Measurements from ENCODE around the gene ADCY3. TPM values are rescaled to one million over a fixed set of nuclear protein-coding genes. Genes with fewer than 3 reads are reported as not detected.
A peak's percentile ranks its signal among the peaks of the same experiment; 100 is the strongest.

Gene ADCY3
- total RNA-seq, 2 experiments from 2014 or later = 52.9 to 62.7 TPM

DNA sequence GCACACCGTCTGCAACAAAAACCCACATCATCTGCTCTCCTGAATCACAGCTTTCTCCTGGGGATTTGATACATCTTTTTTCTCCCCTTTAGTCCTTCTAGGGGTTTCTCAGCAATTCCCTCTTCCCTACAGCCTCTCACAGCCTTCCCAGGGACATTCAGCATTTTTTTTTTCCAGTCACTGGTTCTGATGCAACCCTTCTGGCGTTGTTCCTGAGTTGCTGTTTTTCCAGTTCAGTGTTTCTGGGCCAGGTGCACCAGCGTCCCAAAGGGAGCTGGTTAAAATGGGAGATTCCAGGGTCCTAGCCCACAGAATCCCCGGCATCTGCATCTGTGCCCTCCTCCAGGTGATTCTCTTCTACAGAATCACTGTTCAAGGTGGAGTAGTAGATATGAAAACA lies 36.1 kb downstream of the ADCY3 start:
- ATAC-seq (no peak), DNase-seq (no peak)
- H3K9me3 Mint-ChIP-seq (ENCODE audit: insufficient read depth) = no peaks in the 10 kb centered on the region
- H3K27me3 Mint-ChIP-seq (ENCODE audit: low read depth) = no peaks in the 10 kb centered on the region
- POLR2A ChIA-PET = no interaction called here
- peaks cover 11% of the 10 kb centered on the region for H3K36me3 Mint-ChIP-seq (ENCODE audit: low read depth)
- CTCF ChIA-PET = no interaction called here
- H3K4me1 Mint-ChIP-seq (ENCODE audit: low read depth) = peaks cover 15% of the 10 kb centered on the region
- H3K4me3 Mint-ChIP-seq = no peak overlapping the region
- peak overlapping the region; percentile 13 for H3K27ac Mint-ChIP-seq

DNA sequence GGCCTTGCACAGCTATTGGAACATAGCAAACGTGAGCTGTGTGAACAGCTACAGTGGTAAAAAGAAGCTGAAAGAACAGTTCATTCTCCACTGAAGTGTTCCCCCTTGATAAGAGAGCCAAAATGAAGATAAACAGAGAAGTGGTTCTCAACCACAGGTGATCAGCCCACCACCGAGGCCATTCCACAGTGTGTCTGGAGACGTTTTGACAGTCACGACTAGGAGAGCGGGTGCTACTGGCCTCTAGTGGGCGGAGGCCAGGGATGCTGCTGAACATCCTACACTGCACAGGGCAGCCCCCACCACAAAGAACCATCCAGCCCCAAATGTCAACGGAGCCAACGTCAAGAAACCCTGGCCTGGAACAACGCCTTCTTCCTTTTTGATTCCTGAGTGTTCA lies 38.4 kb downstream of the ADCY3 start:
- no peak for ATAC-seq

DNA sequence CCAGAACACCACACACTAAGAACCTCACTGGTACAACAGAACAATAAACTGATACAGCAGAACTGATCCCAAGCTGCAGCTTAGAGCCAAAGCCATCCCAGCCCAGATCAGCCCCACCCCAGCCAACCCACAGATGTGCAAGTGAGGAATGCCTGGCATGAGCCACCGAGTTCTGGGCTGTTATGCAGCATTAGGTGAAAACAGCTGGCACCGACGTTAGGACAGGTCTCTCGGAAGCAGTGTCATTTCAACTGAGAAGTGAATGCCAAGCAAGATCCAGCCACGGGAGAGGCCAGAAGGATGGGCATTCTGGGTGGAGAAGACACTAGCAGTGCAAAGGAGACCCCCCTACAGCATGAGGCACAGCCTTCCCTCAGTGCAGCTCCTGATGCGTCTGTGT lies 38.9 kb downstream of the ADCY3 start:
- ChIA-PET CTCF (no interaction called here), POLR2A (no interaction called here)
- Mint-ChIP-seq H3K27ac (no peak overlapping the region), H3K4me1 (ENCODE audit: low read depth) (peaks cover 15% of the 10 kb centered on the region), H3K9me3 (ENCODE audit: insufficient read depth) (no peaks in the 10 kb centered on the region), H3K4me3 (no peak overlapping the region), H3K36me3 (ENCODE audit: low read depth) (peaks cover 2% of the 10 kb centered on the region), H3K27me3 (ENCODE audit: low read depth) (no peaks in the 10 kb centered on the region)
- no peak for DNase-seq
- ATAC-seq = no peak

More for the DNA sequence above, 38.4 kb downstream of the ADCY3 start:
- no peaks in the 10 kb centered on the region for H3K9me3 Mint-ChIP-seq (ENCODE audit: insufficient read depth)
- no peak overlapping the region for H3K27ac Mint-ChIP-seq
- H3K27me3 Mint-ChIP-seq (ENCODE audit: low read depth) = no peaks in the 10 kb centered on the region
- POLR2A ChIA-PET = no interaction called here
- peaks cover 2% of the 10 kb centered on the region for H3K36me3 Mint-ChIP-seq (ENCODE audit: low read depth)
- H3K4me3 Mint-ChIP-seq = no peak overlapping the region
- H3K4me1 Mint-ChIP-seq (ENCODE audit: low read depth) = peaks cover 15% of the 10 kb centered on the region
- DNase-seq = no peak
- CTCF ChIA-PET = no interaction called here

DNA sequence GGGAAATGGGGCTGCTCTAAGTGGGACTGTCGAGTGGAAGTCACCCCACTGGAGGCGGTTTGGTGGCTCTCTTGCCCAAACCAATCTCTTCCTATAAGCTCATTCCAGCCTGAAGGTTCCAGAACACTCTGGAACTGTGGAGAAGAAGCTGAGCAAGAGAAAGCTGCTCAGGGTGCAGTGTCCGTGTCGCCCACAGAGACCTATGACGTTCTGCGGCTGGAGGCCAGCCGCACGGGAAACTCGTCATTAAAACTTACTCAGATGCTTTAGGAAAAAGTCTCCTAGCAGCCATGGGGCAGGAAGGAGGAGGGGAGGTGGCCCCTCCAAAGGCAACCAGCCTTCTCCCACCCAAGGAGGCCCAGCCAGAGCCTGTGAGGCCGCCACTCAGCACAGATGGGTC lies 41.7 kb downstream of the ADCY3 start:
- ChIA-PET CTCF (no interaction called here), POLR2A (no interaction called here)
- Mint-ChIP-seq H3K4me3 (no peak overlapping the region), H3K36me3 (ENCODE audit: low read depth) (no peaks in the 10 kb centered on the region), H3K9me3 (ENCODE audit: insufficient read depth) (no peaks in the 10 kb centered on the region), H3K27ac (no peak overlapping the region), H3K4me1 (ENCODE audit: low read depth) (peaks cover 11% of the 10 kb centered on the region), H3K27me3 (ENCODE audit: low read depth) (no peaks in the 10 kb centered on the region)
- no peak for ATAC-seq
- no peak for DNase-seq

GRCh38 chr2:24877646-24878045 lies 42.4 kb downstream of the ADCY3 start:
- Mint-ChIP-seq H3K9me3 (ENCODE audit: insufficient read depth) (no peaks in the 10 kb centered on the region), H3K27me3 (ENCODE audit: low read depth) (no peaks in the 10 kb centered on the region)
- CTCF ChIA-PET = no interaction called here

DNA sequence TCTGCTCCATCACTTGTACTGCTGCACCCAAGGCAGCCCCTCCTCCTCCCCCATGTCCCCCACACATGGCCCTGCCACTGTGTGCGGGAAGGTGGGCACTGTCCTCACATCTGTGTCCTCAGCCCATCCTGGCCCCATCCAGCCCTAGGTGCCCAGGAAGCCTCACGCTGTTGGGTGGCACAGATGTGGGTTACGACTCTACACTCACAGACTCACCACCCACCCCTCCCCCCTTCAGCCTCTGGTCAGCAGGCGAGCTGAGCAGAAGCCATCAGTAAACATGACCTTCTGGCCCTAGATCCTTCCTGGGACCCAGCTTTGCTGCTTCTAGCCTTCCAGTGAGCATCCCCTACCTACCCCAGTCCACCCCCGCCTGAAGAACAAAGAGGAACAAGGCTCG lies 43.0 kb downstream of the ADCY3 start:
- DNase-seq (no peak), ATAC-seq (no peak)
- Mint-ChIP-seq H3K36me3 (ENCODE audit: low read depth) (no peaks in the 10 kb centered on the region), H3K4me3 (no peak overlapping the region), H3K9me3 (ENCODE audit: insufficient read depth) (no peaks in the 10 kb centered on the region), H3K27ac (no peak overlapping the region), H3K4me1 (ENCODE audit: low read depth) (peaks cover 11% of the 10 kb centered on the region), H3K27me3 (ENCODE audit: low read depth) (no peaks in the 10 kb centered on the region)
- ChIA-PET CTCF (no interaction called here), POLR2A (no interaction called here)

More at GRCh38 chr2:24877646-24878045, 42.4 kb downstream of the ADCY3 start:
- Mint-ChIP-seq H3K4me1 (ENCODE audit: low read depth) (peaks cover 11% of the 10 kb centered on the region), H3K36me3 (ENCODE audit: low read depth) (no peaks in the 10 kb centered on the region), H3K4me3 (no peak overlapping the region), H3K27ac (no peak overlapping the region)
- ATAC-seq = no peak
- POLR2A ChIA-PET = no interaction called here
- no peak for DNase-seq

GRCh38 chr2:24875901-24876300 lies 44.1 kb downstream of the ADCY3 start:
- ATAC-seq (no peak), DNase-seq (no peak)
- ChIA-PET CTCF (no interaction called here), POLR2A (no interaction called here)
- peaks cover 1% of the 10 kb centered on the region for H3K36me3 Mint-ChIP-seq (ENCODE audit: low read depth)
- no peak overlapping the region for H3K4me3 Mint-ChIP-seq
- H3K4me1 Mint-ChIP-seq (ENCODE audit: low read depth) = peaks cover 5% of the 10 kb centered on the region
- no peak overlapping the region for H3K27ac Mint-ChIP-seq
- H3K27me3 Mint-ChIP-seq (ENCODE audit: low read depth) = no peaks in the 10 kb centered on the region
- no peaks in the 10 kb centered on the region for H3K9me3 Mint-ChIP-seq (ENCODE audit: insufficient read depth)

DNA sequence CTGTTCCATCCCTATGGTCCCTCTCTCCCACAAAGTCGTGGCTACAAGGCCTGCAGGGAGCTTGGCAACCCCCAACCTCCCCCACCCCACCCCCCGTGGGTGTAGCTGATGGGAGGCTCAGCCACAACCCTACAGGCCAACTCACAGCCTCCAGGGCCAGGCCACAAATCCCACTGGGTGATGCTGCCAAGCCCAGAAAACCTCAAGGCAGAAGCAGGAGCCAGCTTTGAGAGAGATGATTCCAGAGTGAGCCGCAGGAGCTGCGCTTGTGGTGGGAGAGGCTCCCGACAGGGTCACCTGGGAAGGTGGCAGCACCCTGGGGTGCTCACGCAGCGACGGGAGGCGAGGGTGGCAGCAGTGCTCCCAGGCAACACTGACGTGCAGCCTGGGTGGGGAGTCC lies 44.8 kb downstream of the ADCY3 start:
- DNase-seq = no peak
- Mint-ChIP-seq H3K36me3 (ENCODE audit: low read depth) (peaks cover 7% of the 10 kb centered on the region), H3K4me3 (no peak overlapping the region), H3K27ac (no peak overlapping the region), H3K9me3 (ENCODE audit: insufficient read depth) (no peaks in the 10 kb centered on the region), H3K4me1 (ENCODE audit: low read depth) (peaks cover under 1% of the 10 kb centered on the region), H3K27me3 (ENCODE audit: low read depth) (no peaks in the 10 kb centered on the region)
- POLR2A ChIA-PET = no interaction called here
- ATAC-seq = no peak
- CTCF ChIA-PET = no interaction called here

GRCh38 chr2:24874035-24874434 lies 46.0 kb downstream of the ADCY3 start:
- Mint-ChIP-seq H3K4me3 (no peak overlapping the region), H3K4me1 (ENCODE audit: low read depth) (no peaks in the 10 kb centered on the region), H3K27me3 (ENCODE audit: low read depth) (no peaks in the 10 kb centered on the region), H3K9me3 (ENCODE audit: insufficient read depth) (no peaks in the 10 kb centered on the region), H3K27ac (no peak overlapping the region), H3K36me3 (ENCODE audit: low read depth) (peaks cover 10% of the 10 kb centered on the region)
- no peak for ATAC-seq
- DNase-seq = no peak
- POLR2A ChIA-PET = no interaction called here
- CTCF ChIA-PET = no interaction called here

GRCh38 chr2:24873619-24874018 lies 46.4 kb downstream of the ADCY3 start:
- no peak overlapping the region for H3K4me3 Mint-ChIP-seq
- H3K4me1 Mint-ChIP-seq (ENCODE audit: low read depth) = no peaks in the 10 kb centered on the region
- H3K27ac Mint-ChIP-seq = no peak overlapping the region
- H3K27me3 Mint-ChIP-seq (ENCODE audit: low read depth) = no peaks in the 10 kb centered on the region
- DNase-seq = no peak
- peaks cover 10% of the 10 kb centered on the region for H3K36me3 Mint-ChIP-seq (ENCODE audit: low read depth)
- no peak for ATAC-seq
- POLR2A ChIA-PET = no interaction called here
- no peaks in the 10 kb centered on the region for H3K9me3 Mint-ChIP-seq (ENCODE audit: insufficient read depth)
- CTCF ChIA-PET = no interaction called here

DNA sequence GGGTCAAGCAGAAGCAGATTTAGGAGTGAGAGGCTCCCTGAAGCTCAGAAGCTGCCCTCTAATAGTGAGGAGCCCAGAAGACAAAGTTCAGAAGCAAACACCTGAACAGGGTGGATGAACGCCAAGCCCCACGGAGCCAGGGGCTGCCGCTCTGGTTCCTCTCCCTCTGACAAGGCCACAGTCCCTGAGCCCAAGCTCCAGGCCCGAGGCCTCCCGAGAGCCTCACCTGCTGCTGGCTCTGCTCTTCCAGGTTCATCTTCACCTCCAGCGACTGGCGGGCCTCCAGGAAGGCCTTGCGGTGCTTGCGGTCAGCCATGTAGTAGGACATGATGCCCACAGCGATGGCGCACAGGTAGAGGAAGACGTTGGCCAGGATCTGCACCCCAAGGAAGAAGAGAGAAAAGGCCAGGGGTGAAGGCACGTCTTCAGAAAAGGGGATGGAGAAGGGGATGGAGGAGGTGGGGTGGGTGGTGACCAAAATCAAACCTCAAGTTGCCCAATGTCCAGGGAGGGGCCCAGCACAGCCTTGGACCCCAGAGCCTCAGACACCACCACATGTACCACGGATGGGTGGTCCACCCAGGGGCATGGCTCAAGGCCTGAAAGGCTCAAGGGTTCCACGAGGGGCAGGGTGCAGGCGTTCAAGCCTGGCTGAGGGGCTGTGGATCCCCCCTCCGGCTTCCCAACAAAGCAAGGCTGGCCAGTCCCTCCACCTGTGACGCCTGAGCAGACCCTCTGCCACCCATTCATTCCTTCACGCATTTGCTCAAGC lies 47.5 kb downstream of the ADCY3 start:
- H3K27ac Mint-ChIP-seq = no peak overlapping the region
- CTCF ChIA-PET = no interaction called here
- H3K36me3 Mint-ChIP-seq (ENCODE audit: low read depth) = peaks cover 14% of the 10 kb centered on the region
- no peaks in the 10 kb centered on the region for H3K4me1 Mint-ChIP-seq (ENCODE audit: low read depth)
- DNase-seq (no peak), ATAC-seq (no peak)
- H3K4me3 Mint-ChIP-seq = no peak overlapping the region
- H3K9me3 Mint-ChIP-seq (ENCODE audit: insufficient read depth) = no peaks in the 10 kb centered on the region
- POLR2A ChIA-PET = no interaction called here
- no peaks in the 10 kb centered on the region for H3K27me3 Mint-ChIP-seq (ENCODE audit: low read depth)

- POLR2A ChIA-PET = no interaction called here
- no peak overlapping the region for H3K27ac Mint-ChIP-seq
- CTCF ChIA-PET = no interaction called here
- no peak overlapping the region for H3K4me3 Mint-ChIP-seq
- peaks cover 14% of the 10 kb centered on the region for H3K36me3 Mint-ChIP-seq (ENCODE audit: low read depth)
- no peak for ATAC-seq
- no peaks in the 10 kb centered on the region for H3K9me3 Mint-ChIP-seq (ENCODE audit: insufficient read depth)
- no peaks in the 10 kb centered on the region for H3K27me3 Mint-ChIP-seq (ENCODE audit: low read depth)
- DNase-seq = no peak
- H3K4me1 Mint-ChIP-seq (ENCODE audit: low read depth) = no peaks in the 10 kb centered on the region
These were observed 48.1 kb downstream of the ADCY3 start for GRCh38 chr2:24871852-24872333.
